Esophagus squamous epithelium (tissue), 5 donors: ENCODE measurements around the gene LONP2. TPM values are rescaled to one million over a fixed set of nuclear protein-coding genes. Genes with fewer than 3 reads are reported as not detected.

ENCODE experiments used
- DNase-seq: peaks from one replicate; lab custom pipeline; 2025; lab: John Stamatoyannopoulos, UW
- H3K27ac ChIP-seq, 4 donors: fragments of 200-600 bp; sonication (generic); one replicate each; pipeline ENCODE4 v1.5.1; 2016 to 2019; ENCODE audit warnings: mild to moderate bottlenecking in 1 of 4
- H3K27me3 ChIP-seq, 4 donors: fragments of 200-600 bp; sonication (generic); 1 replicate in 3 of 4; 2 replicates in 1 of 4; pipeline versions ENCODE4 v1.5.1 to v1.6.0; 2017 to 2021; ENCODE audit warnings: antibody characterized with exemption in 1 of 4
- H3K36me3 ChIP-seq, 3 donors: fragments of 200-600 bp; sonication (generic); one replicate each; pipeline ENCODE4 v1.5.1; 2016 to 2019
- H3K4me1 ChIP-seq, 3 donors: fragments of 200-600 bp; sonication (generic); one replicate each; pipeline ENCODE4 v1.5.1; 2017 to 2019
- H3K4me3 ChIP-seq, 4 donors: fragments of 200-600 bp; sonication (generic); 1 replicate in 3 of 4; 2 replicates in 1 of 4; pipeline ENCODE4 v1.5.1; 2016 to 2019; ENCODE audit warnings: mild to moderate bottlenecking in 2 of 4, moderate library complexity in 1 of 4
- H3K9me3 ChIP-seq, 3 donors: fragments of 200-600 bp; sonication (generic); one replicate each; pipeline ENCODE4 v1.5.1; 2016 to 2019
- CTCF ChIP-seq, 6 experiments: fragments of 450-650 bp in 4 of 6; fragments of 200-600 bp in 2 of 6; sonication (generic) in 2 of 6; IDR thresholded peaks; one replicate each; pipeline ENCODE4 v1.5.1; 2016 to 2019; ENCODE audit warnings: antibody characterized with exemption in 6 of 6, mild to moderate bottlenecking in 4 of 6, moderate library complexity in 4 of 6
- POLR2A ChIP-seq, 4 donors: fragments of 450-650 bp; IDR thresholded peaks; one replicate each; pipeline ENCODE4 v1.6.1; 2017; ENCODE audit warnings: antibody characterized with exemption in 4 of 4, mild to moderate bottlenecking in 4 of 4, moderate library complexity in 3 of 4
- WGBS, 2 donors: methylation state at CpG; one replicate each; pipeline ENCODE4 v1.1.5; 2018; 5-methylcytosine and 5-hydroxymethylcytosine counted together
- intact Hi-C: fragments of 100-400 bp; cut with DNase I; formaldehyde crosslinking; loops from one replicate; pipeline ENCODE4 v1.15.0; 2022
- total RNA-seq, 4 donors: library from RNA; depleted of rRNA; stranded (reverse); fragments of >200 nt; gene quantifications; one replicate each; pipeline ENCODE4 v1.1.0, GENCODE V29; 2016
- donor health status: DM: yes; HTN: yes; CAD: no.

Gene LONP2
- total RNA-seq, 4 donors from 2014 or later, result 30.9 to 57.2 (median 40.3) TPM

- no peak for TF ChIP-seq CTCF (IDR thresholded peaks at IDR 0.05)
- TF ChIP-seq POLR2A (IDR thresholded peaks at IDR 0.05), result no peak
- Histone ChIP-seq H3K9me3 (no peaks in the 10 kb centered on the region), H3K4me1 (peaks cover 0 to 11% (median 0%) of the 10 kb centered on the region in 3 donors), H3K36me3 (no peaks in the 10 kb centered on the region), H3K27me3 (no peaks in the 10 kb centered on the region), H3K27ac (no peak overlapping the region), H3K4me3 (no peak overlapping the region)
- intact Hi-C loops, result no loop called here
- DNase-seq, result no peak
- WGBS, 2 donors, result 85 to 88% methylated on average over 4 of the region's 4 CpGs
These were observed 161.8 kb downstream of the LONP2 start for GRCh38 chr16:48405907-48406306.

Other genes with a start within 250 kb of the LONP2 start
- gene ABCC12, start 88.3 kb upstream of the LONP2 start, total RNA-seq, result not detected
- gene ABCC11, start 3.2 kb downstream of the LONP2 start, total RNA-seq, result under 1 TPM in 3 of 4 donors, not detected in 1; 0.09 to 0.57 (median 0.19) TPM
- gene SIAH1, start 141.1 kb downstream of the LONP2 start, total RNA-seq, result 10 to 100 TPM; 13.1 to 24.4 (median 16.5) TPM